HG03103 (cell line): ENCODE data around the gene UBASH3A.
A peak's percentile ranks its signal among the peaks of the same experiment; 100 is the strongest.

ENCODE experiments used
- ATAC-seq: cut with Tn5 transposase; IDR thresholded peaks from one replicate; pipeline ENCODE4 v1.9.1; 2021; ENCODE audit warnings: low read depth; ENCODE audit not compliant: unreplicated experiment

The UBASH3A gene

GRCh38 chr21:42479582-42479981, 75.9 kb downstream of the UBASH3A start:
- no peak for ATAC-seq

GRCh38 chr21:42480736-42481135, 77.0 kb downstream of the UBASH3A start:
- no peak for ATAC-seq

GRCh38 chr21:42481169-42481568, 77.5 kb downstream of the UBASH3A start:
- ATAC-seq = no peak

- no peak for ATAC-seq
Observed at GRCh38 chr21:42484966-42485365, 81.3 kb downstream of the UBASH3A start.

- no peak for ATAC-seq
Observed at GRCh38 chr21:42486072-42486471, 82.4 kb downstream of the UBASH3A start.

GRCh38 chr21:42486531-42486930, 82.8 kb downstream of the UBASH3A start:
- no peak for ATAC-seq

- ATAC-seq = no peak
Observed at GRCh38 chr21:42489006-42489563, 85.4 kb downstream of the UBASH3A start.

- ATAC-seq = no peak
Observed at GRCh38 chr21:42489991-42490390, 86.3 kb downstream of the UBASH3A start.

GRCh38 chr21:42490720-42491119, 87.0 kb downstream of the UBASH3A start:
- no peak for ATAC-seq

- ATAC-seq = no peak
Observed at GRCh38 chr21:42491328-42491727, 87.6 kb downstream of the UBASH3A start.

- ATAC-seq = no peak
Observed at GRCh38 chr21:42492201-42492600, 88.5 kb downstream of the UBASH3A start.

- no peak for ATAC-seq
Observed at GRCh38 chr21:42493109-42494060, 89.7 kb downstream of the UBASH3A start.

- ATAC-seq = no peak
Observed at GRCh38 chr21:42495027-42495426, 91.3 kb downstream of the UBASH3A start.

- peak; percentile 11 for ATAC-seq
Observed at GRCh38 chr21:42495765-42496119, 92.0 kb downstream of the UBASH3A start.

- peak; percentile 94 for ATAC-seq
Observed at GRCh38 chr21:42496120-42496838, 92.6 kb downstream of the UBASH3A start, which contains the start of gene RSPH1. TSS of gene RSPH1 (minus strand) at chr21:42496224. CDS start at chr21:42496186, 38 bp downstream.

- ATAC-seq = no peak
Observed at GRCh38 chr21:42496839-42497202, 93.1 kb downstream of the UBASH3A start.
